Neural progenitor cell (in vitro differentiated cells): ENCODE results near the gene HTT.

Experiments
- EZH2phosphoT487 ChIP-seq: fragments of 200-600 bp; sonication (generic); IDR thresholded peaks from 2 replicates; pipeline ENCODE4 v1.6.1; 2017; ENCODE audit warnings: antibody characterized with exemption
- TF ChIP-seq, protein P1 (sequence below): fragments of 200-600 bp; sonication (generic); IDR thresholded peaks from 2 replicates; pipeline ENCODE4 v1.5.1; 2017; ENCODE audit warnings: antibody characterized with exemption, mild to moderate bottlenecking

DNA sequence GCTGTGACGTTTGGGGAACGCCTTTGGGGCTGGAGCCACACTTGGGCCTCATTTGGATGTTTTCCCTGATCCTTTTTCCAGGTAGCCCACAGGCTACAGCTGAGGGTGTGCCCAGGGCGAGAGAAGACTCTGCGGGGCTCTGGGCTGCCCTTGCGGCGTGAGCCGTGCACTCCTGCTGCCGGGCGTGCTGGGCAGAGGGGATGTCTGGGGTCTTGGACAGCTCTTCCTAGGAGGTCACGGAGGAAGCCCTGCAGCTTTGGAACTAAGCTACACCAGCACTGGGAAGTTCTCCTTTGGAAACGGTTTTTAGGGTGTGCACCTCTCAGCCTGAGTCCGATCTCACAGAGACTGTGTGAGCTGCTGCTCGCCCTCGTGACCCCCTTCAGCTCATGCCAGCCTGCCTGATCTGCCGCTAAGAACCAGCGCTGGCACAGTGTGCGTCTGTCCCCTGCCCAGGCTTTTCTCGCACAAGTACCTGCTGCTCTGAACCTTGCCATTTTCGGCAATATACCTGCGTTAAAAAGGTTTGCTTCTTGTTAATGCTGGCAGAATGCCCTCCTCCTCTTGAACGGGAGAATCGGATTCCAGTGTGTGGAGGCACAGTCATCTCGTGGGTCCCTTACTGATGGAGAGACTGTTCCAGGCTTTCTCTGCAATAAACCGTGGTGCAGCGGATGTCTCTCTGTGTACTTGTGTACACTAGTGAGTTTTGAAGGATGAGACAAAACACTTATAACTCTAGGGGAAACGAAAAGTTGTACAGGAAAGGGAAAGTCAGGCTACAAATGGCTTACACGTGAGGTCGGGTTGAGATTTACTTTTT is 188.8 kb downstream of the HTT start:
- TF ChIP-seq, protein P1, sequence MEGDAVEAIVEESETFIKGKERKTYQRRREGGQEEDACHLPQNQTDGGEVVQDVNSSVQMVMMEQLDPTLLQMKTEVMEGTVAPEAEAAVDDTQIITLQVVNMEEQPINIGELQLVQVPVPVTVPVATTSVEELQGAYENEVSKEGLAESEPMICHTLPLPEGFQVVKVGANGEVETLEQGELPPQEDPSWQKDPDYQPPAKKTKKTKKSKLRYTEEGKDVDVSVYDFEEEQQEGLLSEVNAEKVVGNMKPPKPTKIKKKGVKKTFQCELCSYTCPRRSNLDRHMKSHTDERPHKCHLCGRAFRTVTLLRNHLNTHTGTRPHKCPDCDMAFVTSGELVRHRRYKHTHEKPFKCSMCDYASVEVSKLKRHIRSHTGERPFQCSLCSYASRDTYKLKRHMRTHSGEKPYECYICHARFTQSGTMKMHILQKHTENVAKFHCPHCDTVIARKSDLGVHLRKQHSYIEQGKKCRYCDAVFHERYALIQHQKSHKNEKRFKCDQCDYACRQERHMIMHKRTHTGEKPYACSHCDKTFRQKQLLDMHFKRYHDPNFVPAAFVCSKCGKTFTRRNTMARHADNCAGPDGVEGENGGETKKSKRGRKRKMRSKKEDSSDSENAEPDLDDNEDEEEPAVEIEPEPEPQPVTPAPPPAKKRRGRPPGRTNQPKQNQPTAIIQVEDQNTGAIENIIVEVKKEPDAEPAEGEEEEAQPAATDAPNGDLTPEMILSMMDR: no peak
- TF ChIP-seq EZH2phosphoT487: no peak
